Measurements from ENCODE around the gene C16orf74.
A peak's percentile ranks its signal among the peaks of the same experiment; 100 is the strongest.

The C16orf74 gene

DNA sequence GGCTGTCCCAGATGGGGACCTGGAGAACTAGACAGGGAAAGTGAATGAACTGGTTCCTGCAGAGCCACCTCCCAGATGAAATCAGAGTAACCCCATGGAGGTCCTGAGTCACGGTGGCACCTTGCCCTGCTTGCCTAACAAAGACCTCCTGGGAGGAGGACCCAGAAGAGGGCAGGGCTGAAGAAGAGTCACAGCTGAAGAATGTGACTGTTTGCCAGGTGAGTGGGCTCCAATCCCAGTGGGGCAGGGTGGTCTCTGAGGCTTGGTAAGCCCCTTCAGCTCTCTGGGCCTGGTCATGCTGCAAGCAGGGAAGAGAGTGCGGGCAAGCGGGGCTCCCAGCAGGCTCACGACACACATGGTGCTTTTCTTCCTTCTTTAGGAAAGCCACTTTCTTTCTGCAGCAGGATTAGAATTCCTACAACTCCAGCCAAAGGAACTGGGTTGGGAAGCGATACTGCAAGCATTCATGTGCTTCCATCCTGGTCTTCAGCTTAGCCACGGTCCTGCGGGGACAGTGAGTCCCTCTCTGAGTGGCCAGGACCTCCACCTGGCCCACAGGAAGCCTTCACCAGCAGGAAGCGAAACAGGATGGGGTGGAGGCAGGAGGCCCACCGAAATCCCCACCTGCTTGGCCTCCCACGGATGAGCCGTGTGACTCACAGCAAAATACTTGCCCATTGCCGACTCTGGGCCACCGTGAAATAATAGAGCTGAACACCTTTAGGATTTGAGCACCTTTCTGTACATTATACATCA is 4.3 kb downstream of the C16orf74 start:
- no peak for DNase-seq

DNA sequence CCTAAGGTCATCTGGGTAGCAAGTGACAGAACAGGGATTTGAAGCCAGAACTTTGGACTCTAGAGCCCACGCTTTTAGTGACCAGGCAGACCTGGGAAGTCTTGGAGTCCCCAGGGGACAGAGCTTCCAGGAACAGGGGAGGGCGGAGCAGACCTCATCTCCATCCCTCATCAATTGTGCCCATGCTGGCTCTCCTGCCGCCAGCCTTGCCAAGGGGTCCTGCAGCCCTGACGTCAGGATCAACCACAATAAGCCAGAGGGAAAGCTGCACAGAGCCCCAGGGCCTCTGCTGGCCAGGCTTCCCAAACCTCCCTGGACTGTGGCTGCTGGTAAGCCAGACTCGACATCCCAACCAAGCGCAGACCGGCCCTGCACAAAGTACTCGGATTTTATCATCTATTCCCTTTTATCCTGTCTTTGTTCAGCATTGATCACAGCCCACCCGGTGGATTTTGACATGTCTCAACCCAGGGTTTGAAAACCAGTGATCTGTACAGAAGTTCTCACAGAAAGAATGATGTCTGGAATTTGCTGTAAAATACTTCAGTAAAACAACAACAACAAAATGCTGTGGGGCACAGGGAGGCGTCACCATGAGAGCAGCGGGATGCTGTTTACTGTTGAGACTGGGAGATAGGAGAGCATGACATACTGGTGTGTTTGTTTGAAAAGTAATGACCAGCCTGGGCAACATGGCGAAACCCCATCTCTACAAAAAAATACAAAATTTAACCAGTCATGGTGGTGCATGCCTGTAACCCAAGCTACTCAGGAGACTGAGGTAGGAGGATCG is 11.8 kb downstream of the C16orf74 start:
- DNase-seq: no peak

DNA sequence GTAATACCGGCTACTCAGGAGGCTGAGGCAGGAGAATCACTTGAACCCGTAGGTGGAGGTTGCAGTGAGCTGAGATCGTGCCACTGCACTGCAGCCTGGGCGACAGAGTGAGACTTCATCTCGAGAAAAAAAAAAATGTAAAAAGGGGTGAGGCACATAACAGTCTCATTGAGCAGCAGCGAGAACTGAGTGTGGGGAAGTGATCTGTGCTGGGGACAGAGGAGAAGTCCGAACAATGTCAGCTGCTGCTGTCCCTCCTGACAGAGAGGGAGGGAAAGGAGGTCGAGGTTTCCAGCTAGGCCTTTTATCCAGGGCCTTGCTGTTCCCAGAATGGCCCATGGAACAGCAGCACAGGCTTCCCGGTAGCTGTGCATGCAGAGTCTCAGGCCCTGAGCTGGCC is 14.0 kb downstream of the C16orf74 start:
- DNase-seq: peak; percentile 35 to 63 (median 53)

DNA sequence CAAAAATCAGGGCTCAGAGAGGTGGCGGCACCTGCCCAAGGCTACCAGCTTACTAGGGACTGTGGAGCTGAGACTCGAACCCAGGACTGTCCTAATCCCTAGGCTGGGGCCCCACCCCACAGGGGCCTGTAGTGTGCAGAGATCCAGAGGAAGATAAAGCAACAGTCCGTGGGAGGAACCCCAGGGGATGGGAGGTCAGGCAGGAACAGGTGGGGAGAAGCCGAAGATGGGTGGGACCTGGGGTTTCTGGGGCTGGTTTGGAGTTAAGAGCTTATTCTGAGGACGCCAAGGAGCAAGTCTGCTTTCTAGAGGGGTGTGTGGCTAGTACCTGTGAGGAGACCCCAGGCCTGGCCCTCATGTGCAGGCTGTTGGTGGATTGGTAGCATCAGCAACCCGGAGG is 14.9 kb downstream of the C16orf74 start:
- DNase-seq: no peak

DNA sequence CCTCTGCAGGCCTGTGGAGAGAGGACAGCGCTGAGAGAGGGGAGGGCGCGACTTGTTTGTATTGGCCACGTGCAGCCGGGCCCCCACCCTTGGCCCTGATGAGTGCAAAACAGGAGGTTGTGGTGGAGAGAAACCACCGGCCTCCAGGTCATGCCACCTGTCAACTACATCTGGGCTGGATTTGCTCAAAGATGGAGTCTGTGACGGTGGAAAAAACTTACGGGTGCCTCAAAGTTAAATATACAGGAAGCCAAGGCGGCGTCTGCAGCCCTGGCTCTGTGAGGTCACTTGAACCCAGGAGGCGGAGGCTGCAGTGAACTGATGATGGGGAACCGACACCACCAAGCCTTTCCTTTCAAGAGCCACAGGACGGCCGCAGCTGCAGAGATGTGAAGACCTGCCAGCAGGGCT is 15.7 kb downstream of the C16orf74 start:
- DNase-seq: peak in 3 of 4 experiments; percentile 37 to 61 (median 60)

DNA sequence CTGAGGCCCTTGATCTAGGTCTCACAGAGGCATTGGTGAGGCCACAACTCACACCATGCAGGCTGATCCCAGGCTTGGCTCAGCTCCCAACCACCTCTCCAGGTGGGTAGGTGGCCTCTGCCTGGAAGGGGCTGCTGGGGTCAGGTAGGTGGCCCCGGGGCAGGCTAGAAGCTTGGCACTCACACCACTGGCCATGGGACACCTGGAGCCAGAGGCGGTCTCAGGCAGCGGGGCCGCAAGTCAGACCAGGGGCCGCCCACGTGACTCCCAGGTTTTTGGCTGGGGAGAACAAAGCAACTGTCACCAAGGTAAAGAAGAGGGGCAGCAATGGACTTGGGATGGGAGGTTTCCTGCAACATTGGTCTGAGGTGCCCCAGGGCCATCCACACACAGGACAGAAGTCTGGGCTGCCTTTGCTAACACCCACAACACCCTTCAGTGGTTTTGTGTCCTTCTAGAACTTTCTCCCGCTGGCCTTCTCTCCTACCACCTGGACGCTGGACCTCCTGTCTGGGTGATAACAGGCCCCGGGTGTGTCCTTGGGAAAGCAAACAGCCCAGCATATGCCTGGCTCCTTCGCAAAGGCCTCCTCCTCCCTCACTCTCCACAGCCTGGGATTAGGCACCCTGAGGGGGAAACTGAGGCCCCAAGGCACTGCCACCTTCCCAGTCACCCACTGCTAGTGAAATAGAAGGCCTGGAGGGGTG is 16.4 kb downstream of the C16orf74 start:
- DNase-seq: no peak

DNA sequence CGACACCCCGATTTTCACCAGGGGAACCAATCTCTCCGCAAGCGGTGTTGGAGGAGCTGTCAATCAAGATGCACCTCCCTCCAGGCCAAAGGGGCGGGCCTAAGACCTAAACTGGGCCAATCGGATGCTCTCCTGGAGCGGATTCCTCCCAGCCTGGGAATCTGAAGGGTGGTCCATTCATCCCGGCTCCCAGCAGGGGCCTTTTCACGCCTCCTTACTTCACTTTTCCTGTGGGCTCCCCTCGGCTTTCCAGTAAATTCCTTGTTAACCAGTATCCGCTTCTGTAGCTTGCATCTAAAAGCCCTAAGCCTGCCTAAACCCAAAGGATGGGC is 17.1 kb downstream of the C16orf74 start:
- DNase-seq: peak in 3 of 4 experiments; percentile 54 to 73 (median 57)

DNA sequence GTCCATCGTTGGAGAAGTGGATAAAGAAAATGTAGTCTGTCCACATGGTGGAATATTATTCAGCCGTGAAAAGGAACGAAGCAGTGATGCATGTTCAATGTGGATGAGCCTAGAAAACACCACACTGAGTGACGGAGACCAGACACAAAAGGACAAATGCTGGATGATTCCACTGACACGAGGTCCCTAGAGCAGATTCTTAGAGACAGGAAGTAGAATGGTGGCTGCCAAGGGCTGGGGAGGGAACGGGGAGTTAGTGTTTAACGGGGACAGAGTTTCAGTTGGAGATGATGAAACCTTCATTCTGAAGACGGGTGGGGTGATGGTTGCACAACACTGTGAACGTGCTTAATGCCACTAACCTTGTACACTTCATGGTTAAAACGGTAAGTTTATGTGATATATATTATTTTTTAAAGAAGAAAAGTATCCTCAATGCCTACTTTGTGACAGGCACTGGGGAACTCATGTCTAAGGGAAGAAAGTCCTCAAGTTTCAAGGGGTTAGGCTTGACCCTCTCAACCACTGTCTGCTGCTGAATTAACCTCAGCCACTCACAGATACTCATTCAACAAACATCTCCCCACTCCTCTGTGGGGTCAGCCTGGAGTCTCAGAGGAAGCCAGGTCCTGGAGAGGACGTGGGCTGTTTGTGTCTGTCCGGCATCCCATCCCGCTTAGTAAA is 17.6 kb downstream of the C16orf74 start:
- DNase-seq: peak; percentile 57 to 79 (median 72)

DNA sequence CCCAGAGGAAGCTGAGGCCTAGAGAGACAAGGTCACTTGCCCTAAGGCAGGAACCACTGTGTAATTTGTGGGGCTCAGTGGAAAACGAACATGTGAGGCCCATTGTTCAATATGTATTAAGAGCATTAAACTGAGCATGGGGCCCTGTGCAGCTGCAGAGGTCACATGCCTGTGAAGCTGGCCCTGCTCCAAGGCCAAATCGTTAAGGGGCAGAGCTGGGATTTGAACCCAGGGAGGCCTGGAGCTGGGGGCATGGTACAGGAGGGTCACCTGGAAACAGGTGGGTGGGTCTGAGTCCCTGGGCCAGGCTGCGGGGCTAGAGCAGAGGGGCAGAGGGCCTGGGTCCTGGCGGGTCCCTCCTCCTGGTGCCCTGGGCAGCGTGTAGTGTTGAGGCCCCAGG is 19.7 kb downstream of the C16orf74 start:
- DNase-seq: no peak

DNA sequence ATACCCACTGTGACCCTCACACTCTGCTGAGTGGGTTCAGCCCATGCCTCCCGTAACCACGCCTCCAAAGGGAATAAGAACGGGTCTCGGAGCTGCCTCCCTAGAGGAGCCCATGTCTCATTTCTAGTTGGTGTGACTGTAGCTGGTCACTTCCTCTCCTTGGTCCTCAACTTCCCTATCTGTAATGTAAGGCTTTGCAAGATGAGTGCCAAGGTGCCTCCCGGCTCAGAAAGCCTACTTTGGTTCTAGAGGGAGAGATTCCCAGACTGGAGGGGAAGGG is 20.8 kb downstream of the C16orf74 start:
- DNase-seq: peak; percentile 59 to 82 (median 76)

DNA sequence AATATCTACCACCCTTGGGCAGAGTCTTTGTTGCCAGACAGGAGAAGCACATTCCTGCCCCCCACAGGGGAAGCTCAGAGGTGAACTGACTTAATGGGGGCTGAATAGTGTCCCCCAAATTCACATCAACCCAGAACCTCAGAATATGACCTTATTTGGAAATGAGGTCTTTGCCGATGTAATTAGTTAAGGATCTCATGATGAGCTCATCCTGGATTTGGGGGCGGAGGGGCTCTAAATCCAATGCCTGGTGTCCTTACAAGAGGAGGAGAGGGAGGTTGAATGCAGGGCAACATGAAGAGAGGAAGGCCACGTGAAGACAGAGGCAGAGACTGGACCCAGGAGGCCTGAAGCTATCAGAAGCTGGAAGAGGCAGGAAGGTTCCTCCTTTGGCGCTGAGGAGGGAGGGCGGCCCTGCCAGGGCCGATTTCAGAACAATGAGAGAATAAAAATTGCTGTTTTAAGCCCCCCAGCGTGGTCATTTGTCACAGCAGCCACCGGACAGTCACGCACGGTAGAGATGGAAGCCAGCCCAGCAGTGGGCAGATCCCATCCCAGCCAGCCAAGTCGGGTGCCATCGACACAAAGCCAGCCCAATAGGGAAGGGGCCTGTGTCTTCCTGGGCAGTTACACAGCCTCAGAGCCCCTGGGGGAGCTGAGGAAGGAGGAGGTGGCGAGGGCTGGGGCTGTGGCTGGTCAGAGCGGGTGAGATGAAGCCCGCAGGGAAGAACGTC is 21.3 kb downstream of the C16orf74 start:
- peak in 2 of 4 experiments; percentile 25 to 44 for DNase-seq

DNA sequence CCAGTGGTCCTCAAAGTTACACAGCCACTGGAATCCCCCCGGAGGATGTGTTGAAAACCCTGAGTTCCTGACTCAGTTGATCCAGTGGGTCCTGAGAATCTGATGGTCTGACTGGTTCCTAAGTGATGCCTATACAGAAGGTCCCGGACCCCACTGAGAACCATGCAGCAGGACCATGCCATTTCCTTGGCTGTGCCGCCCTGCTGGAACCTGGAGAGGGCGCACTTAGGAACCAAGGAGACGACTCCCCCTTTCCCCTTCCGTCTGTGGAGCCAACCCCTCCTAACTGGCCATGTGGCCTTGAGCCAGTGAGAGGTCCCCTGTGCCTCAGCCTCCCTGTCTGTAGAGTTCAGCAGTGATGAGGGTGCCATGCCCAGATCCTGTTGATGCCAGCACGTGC is 22.0 kb downstream of the C16orf74 start:
- no peak for DNase-seq

DNA sequence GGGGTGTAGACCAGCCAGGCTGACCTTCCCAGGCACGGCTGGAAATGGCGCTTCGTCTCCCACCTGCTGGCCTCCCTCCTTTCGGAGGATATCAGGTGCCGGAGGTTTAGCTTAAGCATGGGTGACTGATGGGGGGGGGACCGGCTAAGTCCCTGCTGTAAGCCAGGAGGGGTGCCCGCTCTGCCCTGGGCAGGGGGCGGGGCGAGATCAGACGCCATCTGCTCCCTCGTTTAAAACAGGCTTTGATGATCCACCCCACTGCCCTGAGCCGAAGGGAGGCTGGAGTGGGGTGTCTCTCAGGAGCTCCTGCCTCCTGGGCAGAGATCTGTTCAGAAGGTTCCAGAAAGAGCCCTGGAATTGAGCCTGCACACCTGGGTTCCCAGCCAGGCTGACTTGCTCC is 26.0 kb downstream of the C16orf74 start:
- DNase-seq: no peak

DNA sequence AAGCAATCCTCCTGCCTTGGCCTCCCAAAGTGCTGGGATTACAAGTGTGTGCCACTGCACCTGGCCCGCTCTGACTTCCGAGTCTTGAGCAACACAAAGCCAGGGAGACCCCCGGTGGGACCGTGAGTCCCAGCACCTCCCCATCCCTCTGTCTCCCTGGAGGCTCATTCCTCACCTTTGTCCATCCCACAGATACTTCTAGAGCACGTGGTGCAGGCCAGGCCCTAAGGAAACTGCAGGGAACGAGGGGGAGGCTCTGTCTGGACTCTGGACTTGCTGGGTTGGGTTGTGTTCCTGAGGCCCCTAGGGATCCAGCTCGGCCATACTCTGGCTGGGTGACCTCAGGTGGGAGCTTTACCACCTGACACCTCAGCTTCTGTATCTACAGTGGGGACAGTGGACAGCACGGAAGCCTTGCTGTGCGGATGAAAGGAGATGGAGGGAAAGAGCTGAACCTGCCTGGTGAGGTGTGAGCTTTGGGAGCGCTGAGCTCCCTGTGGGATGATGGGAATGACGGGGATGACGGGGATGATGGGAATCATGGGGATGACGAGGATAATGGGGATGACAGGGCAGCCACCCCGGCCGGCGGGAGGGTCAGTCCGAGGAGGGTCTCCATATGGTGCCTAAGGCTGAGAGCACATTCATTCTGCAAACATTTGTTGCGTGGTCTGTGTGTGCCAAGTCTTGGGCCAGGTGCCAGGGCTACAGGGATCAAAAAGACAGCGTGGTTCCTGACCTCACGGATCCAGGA is 26.6 kb downstream of the C16orf74 start:
- DNase-seq: no peak

DNA sequence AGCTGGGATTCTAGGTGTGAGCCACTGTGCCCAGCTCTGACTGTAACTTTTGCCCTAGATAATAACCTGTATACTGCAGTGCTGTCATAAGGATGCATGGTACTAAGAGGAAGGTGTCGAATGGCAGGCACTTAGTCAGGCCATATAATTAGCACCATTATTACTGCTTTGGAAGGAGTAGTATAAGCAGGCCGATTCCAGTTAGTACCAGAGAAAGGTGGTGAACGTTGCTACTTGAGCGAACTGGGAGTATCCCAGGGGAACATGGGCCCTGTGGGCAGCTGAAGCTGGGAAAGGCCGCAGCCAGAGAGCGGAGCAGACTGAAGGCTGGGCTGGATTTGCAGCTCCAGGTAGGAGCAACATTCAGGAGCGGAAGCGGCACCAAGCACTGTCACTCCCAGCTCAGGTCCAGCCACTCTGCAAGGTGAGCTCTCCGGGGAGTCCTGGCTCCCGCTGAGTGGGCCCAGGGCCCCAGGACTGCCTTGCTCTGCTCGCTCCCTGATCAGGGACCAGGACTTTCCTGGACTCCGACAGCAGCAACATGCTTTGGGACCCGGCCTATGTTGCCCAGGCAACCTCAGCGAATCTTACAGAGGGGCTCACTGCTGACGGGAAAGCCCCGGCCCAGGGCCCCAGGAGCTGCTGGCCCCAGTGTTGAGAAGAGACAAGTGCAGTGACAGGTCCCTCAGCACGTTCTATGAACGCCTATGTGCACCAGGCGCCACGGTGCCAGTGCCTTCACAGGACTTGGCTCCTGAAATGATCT is 28.6 kb downstream of the C16orf74 start:
- no peak for DNase-seq

DNA sequence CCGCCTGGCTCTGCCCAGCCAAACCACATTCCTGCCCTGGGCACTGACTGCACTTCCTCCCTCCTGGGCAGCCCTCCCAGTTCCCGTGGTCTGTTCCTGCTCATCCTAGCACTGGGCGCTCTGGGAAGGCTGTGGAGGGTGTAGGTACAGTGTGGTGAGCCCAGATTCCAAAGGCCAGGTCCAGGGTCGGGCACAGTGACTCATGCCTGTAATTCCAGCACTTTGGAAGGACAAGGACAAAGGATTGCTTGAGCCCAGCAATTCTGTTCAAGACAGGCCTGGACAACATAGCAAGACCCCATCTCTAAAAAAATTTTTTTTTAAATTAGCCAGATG is 30.6 kb downstream of the C16orf74 start:
- DNase-seq: no peak

DNA sequence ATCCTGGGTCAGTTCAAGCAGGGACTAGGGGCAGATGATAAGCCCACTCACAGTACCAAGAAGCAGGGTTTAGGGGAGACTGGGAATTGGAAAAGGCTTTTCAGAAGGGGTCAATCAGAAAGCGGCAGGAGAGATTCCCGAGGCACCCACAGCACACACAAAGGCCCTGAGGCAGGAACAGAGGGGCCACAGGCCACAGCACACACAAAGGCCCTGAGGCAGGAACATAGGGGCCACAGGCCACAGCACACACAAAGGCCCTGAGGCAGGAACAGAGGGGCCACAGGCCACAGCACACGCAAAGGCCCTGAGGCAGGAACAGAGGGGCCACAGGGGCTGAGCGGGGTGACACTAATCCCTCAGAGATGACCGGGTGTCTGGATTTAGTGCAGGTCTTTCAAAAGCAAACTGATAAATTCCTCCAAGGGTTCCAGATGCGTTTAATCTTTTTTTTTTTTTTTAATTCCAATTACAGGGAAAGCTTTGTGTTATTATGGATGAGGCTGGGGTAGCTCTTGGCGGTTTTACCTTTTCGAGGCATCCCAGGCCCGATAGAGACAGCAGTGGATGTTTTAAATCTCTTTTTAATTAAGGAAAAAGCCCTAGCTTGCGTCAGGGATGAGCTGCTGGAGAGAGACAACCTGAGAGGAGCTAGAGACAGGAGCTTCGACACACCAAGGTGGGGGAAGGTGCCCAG is 31.1 kb downstream of the C16orf74 start:
- no peak for DNase-seq

DNA sequence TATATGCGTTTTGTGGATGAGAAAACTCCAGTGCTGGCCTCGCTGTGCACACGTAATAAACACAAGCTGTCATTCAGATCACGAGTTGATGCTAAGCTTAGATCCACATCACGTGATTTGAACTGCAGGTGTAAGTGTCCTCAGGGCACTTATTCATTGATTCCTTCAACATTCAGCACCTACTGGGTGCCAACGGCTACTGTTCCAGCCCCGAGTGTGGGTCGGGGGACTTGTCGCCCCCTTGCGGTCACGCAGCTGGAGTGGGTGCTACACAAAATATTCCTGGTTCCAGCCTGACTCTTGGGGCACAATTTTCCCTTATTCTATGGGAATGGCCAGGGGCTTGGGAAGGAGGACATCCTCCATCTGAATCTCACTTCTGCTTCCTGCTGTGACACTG is 32.2 kb downstream of the C16orf74 start:
- peak in 2 of 4 experiments; percentile 43 to 69 for DNase-seq

DNA sequence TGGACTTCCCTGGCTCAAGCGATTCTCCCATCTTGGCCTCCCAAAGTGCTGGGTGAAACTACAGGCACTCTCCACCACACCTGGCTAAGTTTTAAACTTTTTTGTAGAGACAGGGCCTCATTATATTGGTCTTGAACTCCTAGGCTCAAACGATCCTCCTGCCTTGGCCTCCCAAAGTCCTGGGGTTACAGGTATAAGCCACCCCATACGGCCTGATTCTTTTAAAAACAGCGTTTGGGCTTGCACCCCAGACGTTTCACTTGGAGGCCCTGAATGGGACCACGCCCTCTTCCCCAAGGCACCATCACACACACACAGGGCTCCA is 32.8 kb downstream of the C16orf74 start:
- DNase-seq: no peak

DNA sequence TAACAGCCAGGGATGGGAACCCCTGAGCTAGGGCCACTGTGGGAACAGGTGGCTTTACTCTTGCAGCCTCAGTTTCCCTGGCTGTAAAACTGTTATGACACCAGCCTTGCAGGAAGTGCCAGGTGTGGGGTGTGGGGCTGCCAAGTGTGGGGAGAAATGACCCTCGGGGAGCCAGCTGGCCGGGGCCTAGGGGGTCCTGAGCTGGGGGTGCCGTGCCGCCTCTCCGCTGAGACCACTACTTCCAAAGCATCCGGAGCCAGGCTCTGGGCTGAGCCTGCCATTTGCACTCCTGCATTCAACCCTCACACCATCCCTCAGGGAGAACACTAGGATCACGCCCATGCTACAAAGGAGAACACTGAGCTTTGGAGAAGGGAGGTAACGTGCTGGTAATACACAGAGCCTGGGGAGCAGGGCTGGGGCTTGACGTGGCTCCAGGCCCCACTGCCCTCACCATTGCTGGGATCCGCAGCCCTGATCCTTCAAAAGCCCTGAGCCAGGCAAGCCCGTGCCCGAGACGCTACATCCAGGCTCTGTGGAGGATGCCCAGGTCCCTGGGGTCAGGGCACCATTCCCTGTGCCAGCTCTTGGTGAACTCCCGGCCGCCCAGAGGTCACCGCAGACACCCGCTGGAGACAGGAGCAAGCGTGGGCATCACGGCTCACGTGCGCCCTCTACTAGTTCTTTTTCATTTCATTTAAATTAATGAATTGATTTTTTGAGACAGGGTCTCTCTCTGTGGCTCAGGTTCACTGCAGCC is 33.3 kb downstream of the C16orf74 start:
- DNase-seq: peak; percentile 82 to 91 (median 91)

Data from suppressor macrophage (primary cell).